Measurements from ENCODE around the gene MCAM.

MCAM gene

DNA sequence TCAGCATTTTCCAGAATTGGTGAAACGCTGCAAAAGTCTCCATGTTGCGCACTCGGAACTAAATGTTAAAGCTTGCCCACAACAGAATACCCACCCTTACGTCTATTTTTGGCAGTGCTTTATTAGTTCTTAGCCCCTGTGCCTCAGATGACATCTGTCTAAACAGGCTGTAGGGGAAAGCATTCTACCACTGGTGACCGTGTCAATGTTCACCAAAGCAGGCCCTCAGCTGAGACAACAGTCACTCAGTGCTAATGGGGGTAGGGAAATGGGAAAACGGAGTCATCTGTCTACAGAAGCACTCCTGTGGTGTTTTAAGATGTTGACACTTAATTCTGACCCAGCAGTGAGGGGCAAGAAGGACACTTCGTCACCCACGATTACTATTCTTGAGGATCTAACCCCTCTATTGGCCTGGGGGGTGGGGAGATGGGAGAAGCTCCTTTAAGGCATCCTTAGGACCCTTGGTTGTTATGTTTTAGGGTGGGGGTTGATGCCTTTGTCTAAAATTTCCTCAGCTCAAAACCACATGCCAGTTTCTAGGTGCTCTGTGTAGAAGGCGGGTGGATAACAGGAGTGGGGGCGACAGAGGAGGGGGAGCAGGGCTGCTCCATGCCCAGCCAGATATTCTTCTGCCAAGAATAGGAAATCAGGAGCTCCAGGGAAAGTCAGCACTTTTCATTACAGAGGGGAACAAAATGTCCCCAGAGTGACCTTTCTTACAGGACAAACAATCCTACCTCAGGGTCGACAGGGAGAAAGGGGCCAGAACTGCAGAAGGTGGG lies 45.2 kb upstream of the MCAM start:
- no peaks in the 10 kb centered on the region for H3K9me3 ChIP-seq (ENCODE audit: insufficient read depth, low read length)
- H3K27me3 ChIP-seq (ENCODE audit: insufficient read depth, insufficient read length) = peaks cover 33% of the 10 kb centered on the region
- peaks cover 13% of the 10 kb centered on the region for H3K4me1 ChIP-seq (ENCODE audit: insufficient read depth, insufficient read length)
- peaks cover 21% of the 10 kb centered on the region for H3K36me3 ChIP-seq (ENCODE audit: insufficient read depth, insufficient read length, low read length)
- DNase-seq (ENCODE audit: low read depth, low spot score) = no peak
- no peak overlapping the region for H3K9ac ChIP-seq (ENCODE audit: insufficient read length, low read depth)
- H3K4me3 ChIP-seq (ENCODE audit: insufficient read length, low read depth) = no peak overlapping the region
- TF ChIP-seq YY1 (IDR thresholded peaks at IDR 0.05; ENCODE audit: insufficient read depth, insufficient read length) (no peak), SUZ12 (IDR thresholded peaks at IDR 0.05; ENCODE audit: extremely low read depth, insufficient read depth, insufficient read length) (no peak), ZNF274 (IDR thresholded peaks at IDR 0.05; ENCODE audit: low read depth, low read length) (no peak)

DNA sequence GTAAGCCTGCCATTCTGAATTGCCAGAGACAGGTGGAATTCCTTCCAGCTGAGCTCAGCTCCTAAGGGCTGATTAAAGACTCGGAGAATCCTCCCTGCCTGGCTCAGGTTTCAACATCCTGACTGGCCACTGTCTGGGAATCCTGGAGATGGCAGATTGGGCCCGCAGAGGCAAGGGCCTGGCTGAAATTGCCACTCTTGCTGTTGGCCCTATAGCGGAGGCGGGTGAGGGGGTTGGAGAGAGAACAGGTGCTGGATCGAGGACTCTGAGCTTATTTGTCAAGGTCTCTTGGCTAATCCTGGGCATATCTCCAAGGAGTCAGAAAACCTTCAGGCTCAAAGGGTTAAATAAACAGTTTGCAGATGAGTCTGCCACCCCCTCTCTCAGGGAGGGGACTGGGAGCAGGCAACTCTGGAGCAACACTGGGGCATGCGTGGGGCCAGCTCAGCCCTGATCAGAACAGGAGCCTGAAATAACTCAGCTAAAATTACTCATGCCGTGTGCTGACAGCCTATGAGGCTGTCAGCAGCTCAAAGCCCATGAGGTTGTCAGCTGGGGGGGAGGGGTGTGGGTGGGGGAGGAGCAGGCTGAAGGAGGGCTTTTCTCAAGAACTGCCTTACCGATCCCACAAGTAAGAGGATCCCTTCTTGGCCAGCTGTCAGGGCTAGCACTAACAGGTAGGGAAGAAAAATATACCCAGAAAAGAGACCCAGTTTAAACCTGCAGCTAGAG lies 44.3 kb upstream of the MCAM start:
- Histone ChIP-seq H3K4me3 (ENCODE audit: insufficient read length, low read depth) (peak overlapping the region; percentile 11), H3K9ac (ENCODE audit: insufficient read length, low read depth) (no peak overlapping the region), H3K4me1 (ENCODE audit: insufficient read depth, insufficient read length) (peaks cover 13% of the 10 kb centered on the region), H3K27me3 (ENCODE audit: insufficient read depth, insufficient read length) (peaks cover 33% of the 10 kb centered on the region), H3K9me3 (ENCODE audit: insufficient read depth, low read length) (no peaks in the 10 kb centered on the region), H3K36me3 (ENCODE audit: insufficient read depth, insufficient read length, low read length) (peaks cover 21% of the 10 kb centered on the region)
- TF ChIP-seq ZNF274 (IDR thresholded peaks at IDR 0.05; ENCODE audit: low read depth, low read length) = no peak
- no peak for TF ChIP-seq SUZ12 (IDR thresholded peaks at IDR 0.05; ENCODE audit: extremely low read depth, insufficient read depth, insufficient read length)
- no peak for TF ChIP-seq YY1 (IDR thresholded peaks at IDR 0.05; ENCODE audit: insufficient read depth, insufficient read length)
- DNase-seq (ENCODE audit: low read depth, low spot score) = no peak

DNA sequence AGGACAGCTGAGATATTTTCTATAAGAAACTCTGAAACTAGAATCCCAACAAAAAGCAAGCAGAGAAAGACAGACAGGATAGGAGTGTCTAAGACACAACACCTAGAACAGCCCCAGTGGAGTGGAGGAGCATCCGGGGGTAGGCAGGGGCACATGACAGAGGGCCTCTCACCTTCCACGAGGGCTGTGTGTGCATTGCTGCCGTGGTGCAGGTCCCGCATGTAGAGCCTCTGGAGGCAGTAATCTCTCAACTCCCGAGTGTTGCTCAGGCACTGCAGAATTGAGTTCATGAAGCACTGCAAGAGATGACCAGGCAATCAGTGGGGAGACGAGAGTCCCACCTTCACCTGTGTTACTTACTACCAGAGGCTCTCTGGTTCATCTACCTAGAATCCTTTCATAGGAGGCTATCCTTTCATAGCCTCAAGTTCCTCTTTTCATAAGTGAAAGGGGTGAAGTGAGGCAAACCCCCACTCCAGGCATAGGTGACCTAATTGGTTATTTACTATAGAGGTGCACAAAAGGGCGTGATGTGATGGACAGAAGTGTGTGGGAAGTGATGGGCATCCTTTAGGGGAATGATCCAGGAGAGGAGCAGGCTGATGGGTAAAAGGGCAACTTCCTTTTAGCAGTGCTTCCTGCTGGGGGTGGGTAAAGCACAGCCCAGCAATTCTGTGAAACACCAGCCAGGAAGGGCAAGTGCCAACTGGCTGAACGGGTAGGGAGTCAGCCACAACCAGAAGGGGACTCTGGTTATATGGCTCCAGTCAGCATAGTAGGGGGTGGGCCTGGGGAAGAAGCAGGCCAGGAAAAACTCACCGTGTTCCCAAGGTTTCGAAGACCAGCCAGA lies 42.7 kb upstream of the MCAM start:
- H3K4me1 ChIP-seq (ENCODE audit: insufficient read depth, insufficient read length) = peaks cover 7% of the 10 kb centered on the region
- H3K36me3 ChIP-seq (ENCODE audit: insufficient read depth, insufficient read length, low read length) = peaks cover 21% of the 10 kb centered on the region
- H3K9me3 ChIP-seq (ENCODE audit: insufficient read depth, low read length) = no peaks in the 10 kb centered on the region
- DNase-seq (ENCODE audit: low read depth, low spot score) = no peak
- TF ChIP-seq ZNF274 (IDR thresholded peaks at IDR 0.05; ENCODE audit: low read depth, low read length) (no peak), YY1 (IDR thresholded peaks at IDR 0.05; ENCODE audit: insufficient read depth, insufficient read length) (no peak), SUZ12 (IDR thresholded peaks at IDR 0.05; ENCODE audit: extremely low read depth, insufficient read depth, insufficient read length) (no peak)
- no peak overlapping the region for H3K9ac ChIP-seq (ENCODE audit: insufficient read length, low read depth)
- H3K27me3 ChIP-seq (ENCODE audit: insufficient read depth, insufficient read length) = peaks cover 25% of the 10 kb centered on the region
- H3K4me3 ChIP-seq (ENCODE audit: insufficient read length, low read depth) = no peak overlapping the region

DNA sequence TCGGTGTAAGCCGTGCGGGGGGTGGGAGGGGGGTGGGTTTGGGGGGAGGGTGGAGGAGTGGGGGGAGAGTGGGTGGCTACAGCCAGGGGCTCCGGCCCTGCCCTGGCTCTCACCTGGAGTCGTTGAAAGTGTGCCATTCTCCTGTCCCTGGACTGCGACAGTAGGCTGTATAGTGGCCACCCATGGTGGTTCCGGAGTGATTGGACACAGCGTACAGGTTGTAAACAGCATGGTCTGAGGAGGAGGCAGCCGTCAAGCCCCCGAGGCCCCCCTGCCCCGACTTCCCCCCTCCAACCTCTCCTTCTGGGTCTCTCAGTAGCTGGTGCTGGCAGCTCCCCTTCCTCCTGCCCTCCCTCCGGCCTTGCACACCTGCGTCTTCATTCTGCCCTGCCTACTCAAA lies 40.1 kb upstream of the MCAM start:
- H3K9ac ChIP-seq (ENCODE audit: insufficient read length, low read depth) = no peak overlapping the region

DNA sequence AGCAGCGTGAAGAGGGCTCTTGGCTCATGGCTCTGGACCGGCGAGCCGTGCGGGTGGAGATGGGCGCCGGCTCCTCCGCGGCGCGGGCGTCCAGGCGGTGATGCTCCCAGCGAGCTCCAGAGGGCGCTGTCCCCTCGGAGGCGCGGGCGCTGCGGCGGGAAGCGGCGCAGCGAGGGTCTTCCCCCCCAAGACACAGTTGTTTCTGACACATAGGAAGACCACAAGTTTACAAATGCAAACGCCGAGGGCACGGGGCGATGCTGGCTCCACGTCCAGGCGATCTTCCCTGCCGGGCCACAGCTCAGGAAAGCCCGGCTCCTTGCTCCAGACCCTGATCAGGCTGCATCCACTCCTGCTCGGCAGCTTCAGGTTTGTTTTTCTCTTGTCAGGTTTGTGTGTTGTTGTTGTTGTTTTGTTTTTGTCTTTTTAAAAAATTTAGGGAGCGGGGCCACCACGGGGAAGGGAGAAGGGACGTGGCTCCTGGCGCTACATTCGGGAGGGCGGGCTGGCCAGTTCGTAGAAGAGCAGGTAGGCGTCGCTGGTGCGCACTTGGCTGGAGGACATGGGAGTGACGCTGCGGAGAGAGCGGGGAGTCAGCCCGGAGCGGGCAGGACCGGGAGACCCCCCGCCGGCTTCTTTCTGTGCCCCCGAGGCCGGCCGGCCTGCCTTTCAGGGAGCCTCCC lies 39.6 kb upstream of the MCAM start:
- Histone ChIP-seq H3K27me3 (ENCODE audit: insufficient read depth, insufficient read length) (peaks cover 9% of the 10 kb centered on the region), H3K9me3 (ENCODE audit: insufficient read depth, low read length) (no peaks in the 10 kb centered on the region), H3K4me1 (ENCODE audit: insufficient read depth, insufficient read length) (no peaks in the 10 kb centered on the region), H3K9ac (ENCODE audit: insufficient read length, low read depth) (peak overlapping the region; percentile 76), H3K4me3 (ENCODE audit: insufficient read length, low read depth) (peak overlapping the region; percentile 37), H3K36me3 (ENCODE audit: insufficient read depth, insufficient read length, low read length) (peaks cover 21% of the 10 kb centered on the region)
- peak; percentile 83 for DNase-seq (ENCODE audit: low read depth, low spot score)
- no peak for TF ChIP-seq SUZ12 (IDR thresholded peaks at IDR 0.05; ENCODE audit: extremely low read depth, insufficient read depth, insufficient read length)
- TF ChIP-seq ZNF274 (IDR thresholded peaks at IDR 0.05; ENCODE audit: low read depth, low read length) = no peak
- TF ChIP-seq YY1 (IDR thresholded peaks at IDR 0.05; ENCODE audit: insufficient read depth, insufficient read length) = no peak

More for the DNA sequence above, 40.1 kb upstream of the MCAM start:
- Histone ChIP-seq H3K4me3 (ENCODE audit: insufficient read length, low read depth) (no peak overlapping the region), H3K27me3 (ENCODE audit: insufficient read depth, insufficient read length) (peaks cover 9% of the 10 kb centered on the region), H3K9me3 (ENCODE audit: insufficient read depth, low read length) (no peaks in the 10 kb centered on the region), H3K4me1 (ENCODE audit: insufficient read depth, insufficient read length) (peaks cover 5% of the 10 kb centered on the region), H3K36me3 (ENCODE audit: insufficient read depth, insufficient read length, low read length) (peaks cover 21% of the 10 kb centered on the region)
- DNase-seq (ENCODE audit: low read depth, low spot score) = no peak
- no peak for TF ChIP-seq SUZ12 (IDR thresholded peaks at IDR 0.05; ENCODE audit: extremely low read depth, insufficient read depth, insufficient read length)
- TF ChIP-seq ZNF274 (IDR thresholded peaks at IDR 0.05; ENCODE audit: low read depth, low read length) = no peak
- no peak for TF ChIP-seq YY1 (IDR thresholded peaks at IDR 0.05; ENCODE audit: insufficient read depth, insufficient read length)

DNA sequence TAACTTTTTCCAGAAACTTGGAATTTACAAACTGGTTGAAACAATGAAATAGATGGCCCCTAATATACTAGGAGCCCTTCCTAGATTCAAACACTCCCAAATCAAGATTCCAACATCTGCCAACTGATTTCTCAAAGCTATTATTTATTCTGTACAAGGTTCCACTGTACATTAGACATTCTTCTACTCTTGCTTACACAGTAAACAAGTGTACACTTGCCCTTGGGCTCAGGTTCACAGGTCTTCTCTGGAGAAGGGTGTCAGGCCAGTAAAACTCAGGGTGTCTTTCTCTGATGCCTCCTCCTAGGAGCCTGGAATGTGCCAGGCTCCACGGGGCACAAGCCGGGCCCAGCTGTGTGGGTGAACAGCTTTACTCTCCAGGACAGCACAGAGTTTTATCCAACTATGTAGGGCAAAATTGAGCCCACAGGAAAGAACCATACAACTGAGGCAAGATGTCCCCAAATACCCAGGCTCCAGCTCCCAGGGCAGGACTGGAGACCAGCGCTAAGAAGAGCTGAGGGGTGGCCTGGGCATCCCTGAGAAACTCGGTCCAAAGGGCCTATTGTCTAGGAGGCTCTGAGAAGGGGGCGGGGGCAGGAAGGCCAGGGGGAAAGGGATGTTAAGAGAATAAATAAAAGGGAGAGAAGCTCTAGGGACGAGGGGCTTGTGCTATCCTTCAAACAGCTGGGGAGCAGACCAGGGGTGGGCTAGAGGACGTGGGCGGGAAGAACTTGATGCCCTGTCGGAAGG lies 38.3 kb upstream of the MCAM start:
- no peak for TF ChIP-seq SUZ12 (IDR thresholded peaks at IDR 0.05; ENCODE audit: extremely low read depth, insufficient read depth, insufficient read length)
- TF ChIP-seq YY1 (IDR thresholded peaks at IDR 0.05; ENCODE audit: insufficient read depth, insufficient read length) = no peak
- no peak for TF ChIP-seq ZNF274 (IDR thresholded peaks at IDR 0.05; ENCODE audit: low read depth, low read length)
- Histone ChIP-seq H3K4me1 (ENCODE audit: insufficient read depth, insufficient read length) (no peaks in the 10 kb centered on the region), H3K27me3 (ENCODE audit: insufficient read depth, insufficient read length) (peaks cover 9% of the 10 kb centered on the region), H3K36me3 (ENCODE audit: insufficient read depth, insufficient read length, low read length) (peaks cover 21% of the 10 kb centered on the region), H3K4me3 (ENCODE audit: insufficient read length, low read depth) (no peak overlapping the region), H3K9me3 (ENCODE audit: insufficient read depth, low read length) (no peaks in the 10 kb centered on the region), H3K9ac (ENCODE audit: insufficient read length, low read depth) (no peak overlapping the region)
- no peak for DNase-seq (ENCODE audit: low read depth, low spot score)
